Muscle layer of duodenum (tissue), 2 donors: ENCODE results near the gene NUP214.
A peak's percentile ranks its signal among the peaks of the same experiment; 100 is the strongest.
"Not testable (repeated sequence)": the region's sequence is repeated elsewhere in the genome, so short reads cannot be mapped to it uniquely, and the experiment has no call there.

Source experiments
- H3K27ac ChIP-seq: one replicate; pipeline ENCODE4 v1.7.0; 2013; ENCODE audit warnings: mild to moderate bottlenecking, low read length
- H3K27me3 ChIP-seq: one replicate; pipeline ENCODE4 v1.7.0; 2013; ENCODE audit warnings: low read depth, mild to moderate bottlenecking, control low read depth, low read length
- H3K36me3 ChIP-seq, 2 donors: one replicate each; pipeline ENCODE4 v1.7.0; 2013; ENCODE audit warnings: low read length in 2 of 2, control low read depth in 1 of 2, mild to moderate bottlenecking in 1 of 2; ENCODE audit not compliant: insufficient read depth in 2 of 2, control insufficient read depth in 1 of 2
- H3K4me1 ChIP-seq, 2 donors: one replicate each; pipeline ENCODE4 v1.7.0; 2013; ENCODE audit warnings: low read length in 2 of 2, mild to moderate bottlenecking in 2 of 2, control low read depth in 1 of 2, moderate library complexity in 1 of 2; ENCODE audit not compliant: insufficient read depth in 2 of 2, control insufficient read depth in 1 of 2
- H3K4me3 ChIP-seq, 2 donors: one replicate each; pipeline ENCODE4 v1.7.0; 2013; ENCODE audit warnings: low read length in 2 of 2, low read depth in 1 of 2, mild to moderate bottlenecking in 1 of 2
- H3K9me3 ChIP-seq, 2 donors: one replicate each; pipeline ENCODE4 v1.7.0; 2013; ENCODE audit warnings: low read length in 2 of 2, control low read depth in 1 of 2, mild to moderate bottlenecking in 1 of 2; ENCODE audit not compliant: control insufficient read depth in 1 of 2
- donor health status: healthy.

The NUP214 gene

DNA sequence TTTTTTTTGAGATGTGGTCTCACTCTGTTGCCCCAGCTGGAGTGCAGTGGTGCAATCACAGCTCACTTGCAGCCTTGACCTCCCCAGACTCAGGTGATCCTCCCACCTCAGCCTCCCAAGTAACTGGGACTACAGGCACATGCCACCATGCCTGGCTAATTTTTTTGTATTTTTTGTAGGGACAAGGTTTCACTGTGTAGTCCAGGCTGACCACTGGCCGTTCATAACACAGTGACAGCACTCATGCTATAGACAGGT is 145.6 kb downstream of the NUP214 start:
- H3K9me3 ChIP-seq, H3K27me3 ChIP-seq, H3K4me1 ChIP-seq, H3K4me3 ChIP-seq, H3K36me3 ChIP-seq, H3K27ac ChIP-seq: not testable (repeated sequence)

DNA sequence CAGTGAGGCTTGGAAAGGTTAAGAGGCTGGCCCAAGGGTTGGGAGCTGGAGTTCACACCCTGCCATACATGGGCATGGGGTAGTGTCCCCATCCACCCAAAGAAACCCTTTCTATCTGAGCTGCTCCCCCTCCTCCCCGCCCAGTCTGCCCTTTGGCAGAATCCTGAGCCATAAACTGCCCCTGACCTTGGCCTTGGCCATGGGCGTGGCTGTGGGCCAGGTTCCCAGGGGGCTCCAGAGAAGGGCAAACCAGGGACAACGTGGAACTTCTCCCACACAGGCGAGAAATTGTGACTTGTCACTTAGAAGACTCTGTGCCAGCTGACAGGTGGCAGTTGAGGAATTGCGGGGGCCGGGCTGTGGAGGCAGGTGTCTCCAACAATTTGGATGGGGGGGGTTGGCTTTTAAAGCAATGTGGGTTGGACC is 146.1 kb downstream of the NUP214 start:
- Histone ChIP-seq H3K9me3 (no peaks in the 10 kb centered on the region), H3K27me3 (no peaks in the 10 kb centered on the region), H3K4me1 (peaks cover 4 to 5% of the 10 kb centered on the region in 2 donors), H3K4me3 (no peak overlapping the region), H3K27ac (peak overlapping the region; percentile 31), H3K36me3 (no peaks in the 10 kb centered on the region)

DNA sequence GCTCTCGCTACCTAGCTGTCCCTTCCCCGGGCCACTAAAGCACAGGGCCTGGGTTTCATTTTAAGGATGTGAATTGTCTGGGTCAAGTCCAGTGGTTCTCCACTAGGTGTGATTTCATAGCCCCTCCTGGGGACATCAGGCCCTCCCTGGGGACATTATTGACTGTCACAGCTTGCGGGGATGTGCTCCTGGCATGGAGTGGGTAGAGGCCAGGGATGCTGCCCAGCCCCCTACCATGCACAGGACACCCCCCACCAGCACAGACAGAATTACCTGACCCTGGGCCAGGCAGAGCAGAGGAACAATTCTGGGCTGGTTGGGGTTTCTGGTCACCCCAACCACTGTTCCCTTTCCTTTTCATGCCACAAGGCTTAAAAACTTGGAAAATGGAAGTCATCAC is 146.8 kb downstream of the NUP214 start:
- H3K4me3 ChIP-seq, result no peak overlapping the region
- peak overlapping the region; percentile 31 for H3K27ac ChIP-seq
- H3K4me1 ChIP-seq, result peaks cover 5 to 7% of the 10 kb centered on the region in 2 donors

DNA sequence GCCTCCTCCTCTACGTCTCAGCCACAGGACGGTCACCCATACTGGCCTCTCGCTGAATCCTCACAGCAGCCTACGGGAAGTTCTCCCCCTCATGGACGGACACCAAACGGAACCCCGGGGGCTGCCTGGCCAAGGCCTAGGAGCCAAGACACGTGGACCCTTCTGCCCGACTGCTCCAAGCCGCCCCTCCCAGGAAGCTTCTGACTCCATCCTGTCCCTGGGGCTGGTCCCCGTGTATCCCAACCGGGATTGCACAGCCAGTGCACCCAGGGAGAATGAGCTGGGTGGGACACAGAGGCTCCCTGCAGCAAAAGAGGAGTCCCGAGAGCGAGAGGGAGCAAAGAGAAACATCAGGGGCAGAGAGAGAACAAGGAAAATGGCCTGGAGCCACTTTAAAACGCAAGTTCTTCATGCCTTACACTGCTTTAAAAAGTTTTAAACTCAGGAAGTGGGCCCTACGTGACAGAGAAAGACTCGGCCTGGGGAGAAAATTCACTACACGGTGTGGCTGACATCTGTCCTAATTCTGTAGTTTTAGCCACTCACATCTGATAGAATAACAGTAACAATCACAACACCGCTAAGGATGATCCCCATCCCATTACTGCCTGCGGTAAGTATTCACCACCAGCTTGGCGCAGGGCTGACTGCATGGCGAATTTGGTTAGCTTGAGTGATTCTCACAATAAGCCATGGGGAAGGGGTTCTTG is 147.9 kb downstream of the NUP214 start:
- Histone ChIP-seq H3K4me3 (peak overlapping the region in 1 of 2 donors; percentile 63), H3K36me3 (no peaks in the 10 kb centered on the region), H3K27me3 (no peaks in the 10 kb centered on the region), H3K9me3 (no peaks in the 10 kb centered on the region), H3K27ac (peak overlapping the region; percentile 93), H3K4me1 (peaks cover 5 to 13% of the 10 kb centered on the region in 2 donors)

More for the DNA sequence above, 146.8 kb downstream of the NUP214 start:
- no peaks in the 10 kb centered on the region for H3K9me3 ChIP-seq
- H3K36me3 ChIP-seq, result no peaks in the 10 kb centered on the region
- H3K27me3 ChIP-seq, result no peaks in the 10 kb centered on the region

DNA sequence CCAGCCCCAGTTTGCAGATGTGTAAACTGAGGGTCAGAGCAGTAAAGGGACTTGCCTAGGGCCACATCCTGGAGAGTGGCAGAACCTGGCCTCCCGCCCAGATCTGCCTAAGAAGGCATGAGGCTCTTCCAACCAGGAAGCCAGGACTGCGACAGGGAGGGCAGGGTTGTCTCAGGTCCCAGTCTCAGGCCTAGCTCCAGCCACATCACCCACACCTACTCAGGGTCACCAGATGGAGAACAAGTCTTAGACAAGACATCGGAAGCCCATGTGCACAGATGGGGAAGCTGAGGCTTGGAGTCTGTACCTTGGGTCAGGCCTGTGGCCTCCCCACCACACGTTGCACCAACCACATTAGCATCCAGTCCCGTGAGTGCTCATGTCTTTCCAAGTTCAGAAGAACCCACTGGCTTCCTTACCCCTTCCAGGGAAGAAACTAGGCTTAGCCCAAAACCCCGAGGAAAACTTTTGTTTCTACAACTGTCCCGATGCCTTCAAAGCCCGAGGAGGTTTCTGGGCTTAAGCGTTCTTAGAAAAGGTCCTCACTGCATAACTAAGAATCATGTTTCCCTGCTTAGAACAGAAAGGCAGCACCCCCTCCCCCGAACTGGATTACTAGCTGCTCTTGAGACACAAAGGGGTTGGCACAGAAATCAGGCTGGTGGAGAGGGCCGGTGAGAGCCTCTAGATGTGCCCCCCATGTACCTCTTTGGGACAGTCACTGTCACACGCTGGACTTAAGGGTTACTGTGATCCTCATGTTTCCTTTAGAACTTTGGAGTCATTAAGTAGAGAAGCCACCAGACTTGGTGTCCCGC is 148.7 kb downstream of the NUP214 start:
- no peaks in the 10 kb centered on the region for H3K27me3 ChIP-seq
- peak overlapping the region; percentile 93 for H3K27ac ChIP-seq
- H3K36me3 ChIP-seq, result no peaks in the 10 kb centered on the region
- peak overlapping the region; percentile 57 to 63 for H3K4me3 ChIP-seq
- H3K9me3 ChIP-seq, result no peaks in the 10 kb centered on the region
- H3K4me1 ChIP-seq, result peaks cover 5 to 14% of the 10 kb centered on the region in 2 donors

DNA sequence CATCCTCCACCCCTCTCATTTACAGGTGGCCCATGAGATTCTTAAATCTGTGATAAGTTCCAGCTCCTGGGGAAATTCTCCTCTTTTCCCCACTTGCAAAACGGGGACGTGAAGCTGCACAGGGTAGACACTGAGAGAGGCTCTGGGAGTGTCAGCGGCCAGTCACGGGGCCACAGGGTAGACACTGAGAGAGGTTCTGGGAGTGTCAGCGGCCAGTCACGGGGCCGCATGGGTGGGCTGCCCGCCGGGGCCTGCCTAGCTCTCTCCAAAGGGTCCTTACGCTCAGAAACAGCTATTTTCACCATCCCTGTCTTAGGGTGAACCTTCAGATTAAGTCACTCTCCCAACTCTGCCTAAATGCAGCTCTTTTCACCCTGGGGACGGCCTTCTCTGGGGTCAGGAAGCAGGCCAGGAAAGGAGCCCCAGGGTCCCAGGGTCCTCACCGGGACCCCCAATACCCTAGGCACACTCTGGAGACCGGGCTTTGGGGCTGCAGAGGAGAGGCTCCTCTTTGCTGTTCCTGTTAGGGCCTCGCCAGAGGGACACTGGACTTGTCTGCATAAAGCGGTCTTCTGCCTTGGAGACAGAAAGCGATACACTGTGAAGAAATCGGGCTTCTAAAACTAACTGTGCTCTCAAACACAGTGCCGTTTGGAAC is 149.4 kb downstream of the NUP214 start:
- Histone ChIP-seq H3K4me3 (peak overlapping the region; percentile 57 to 63), H3K9me3 (no peaks in the 10 kb centered on the region), H3K27ac (peak overlapping the region; percentile 93), H3K4me1 (peaks cover 5 to 14% of the 10 kb centered on the region in 2 donors), H3K27me3 (no peaks in the 10 kb centered on the region), H3K36me3 (no peaks in the 10 kb centered on the region)

DNA sequence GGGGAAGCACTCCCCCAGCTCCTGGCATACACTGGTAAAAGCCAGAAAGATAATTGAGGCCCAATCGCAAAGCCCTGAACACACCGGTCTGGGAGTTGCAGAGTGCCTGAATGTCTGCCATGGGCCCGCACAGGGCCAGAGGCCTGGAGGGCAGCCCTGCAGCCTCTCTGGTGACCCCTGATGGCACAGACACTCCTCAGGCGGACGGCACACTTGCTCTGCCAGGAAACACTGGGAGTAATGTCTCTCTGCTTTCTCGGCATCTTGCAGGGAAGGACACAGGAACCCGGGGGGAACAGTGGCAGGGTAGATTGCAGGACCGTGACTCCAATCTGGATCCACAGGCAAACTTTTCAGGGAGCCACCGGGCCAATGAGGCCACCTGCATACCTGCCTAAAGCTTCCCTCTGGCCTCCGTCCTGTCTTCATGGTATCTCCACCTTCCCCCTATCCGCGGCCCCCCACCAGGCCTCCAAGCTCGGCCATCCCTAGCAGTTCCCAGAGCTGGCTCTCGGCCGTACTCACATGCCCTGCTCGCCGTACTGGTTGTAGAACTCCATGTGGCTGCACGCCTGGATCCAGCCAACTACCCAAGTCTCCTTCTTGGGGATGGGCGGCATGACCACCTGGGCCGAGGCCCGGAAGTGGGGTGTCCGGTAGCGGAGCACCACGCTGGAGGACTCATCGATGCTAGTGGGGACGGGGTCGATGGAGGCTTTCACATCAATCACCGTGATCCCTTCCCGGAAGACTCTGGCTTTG is 150.1 kb downstream of the NUP214 start:
- Histone ChIP-seq H3K4me1 (peaks cover 5 to 14% of the 10 kb centered on the region in 2 donors), H3K27ac (peak overlapping the region; percentile 93), H3K4me3 (peak overlapping the region; percentile 57 to 63), H3K9me3 (no peaks in the 10 kb centered on the region), H3K36me3 (no peaks in the 10 kb centered on the region), H3K27me3 (peaks cover 3% of the 10 kb centered on the region)

DNA sequence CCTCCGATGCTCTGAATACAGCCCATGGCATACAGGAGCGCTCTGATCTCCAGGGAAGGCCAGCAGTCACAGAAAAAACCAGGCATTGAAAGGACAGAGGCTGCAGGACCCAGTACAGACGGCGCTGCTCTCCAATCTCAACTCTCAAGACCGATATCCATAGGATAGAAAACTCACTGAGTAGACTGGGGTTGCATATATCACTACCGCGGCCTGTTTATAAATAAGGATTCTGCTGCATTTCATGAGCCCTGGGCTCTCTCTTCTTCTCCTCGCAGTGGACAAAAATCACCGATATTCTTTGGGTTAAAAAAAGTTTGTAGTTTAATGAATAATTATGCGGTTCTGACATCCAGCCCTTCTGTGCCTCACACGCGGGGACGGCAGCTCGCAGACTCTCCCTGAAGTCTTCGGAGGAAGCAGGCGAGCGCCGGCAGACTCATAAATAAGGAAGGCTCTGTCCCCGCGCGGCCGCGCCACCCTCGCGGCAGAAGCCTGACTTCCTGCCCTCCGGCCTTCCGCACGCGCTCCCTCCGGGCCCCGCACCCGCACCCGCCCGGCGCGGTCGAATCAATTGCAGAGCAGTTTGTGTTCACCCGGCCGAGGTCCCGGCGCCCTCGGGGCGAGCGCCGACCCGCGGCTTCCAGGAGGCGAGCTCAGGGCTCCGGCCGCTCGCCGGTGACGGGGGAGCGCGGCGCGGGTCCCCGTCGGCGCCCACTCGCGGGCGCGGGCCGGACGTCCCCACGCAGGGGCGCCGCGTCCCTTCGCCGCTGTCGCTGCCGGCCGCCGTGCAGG is 150.9 kb downstream of the NUP214 start, which contains the start of gene FAM78A:
TSS of gene FAM78A (minus strand) at position 417 of the 795 bp plus-strand sequence. CDS start at position 86, 331 bp downstream.
- peaks cover 4 to 14% of the 10 kb centered on the region in 2 donors for H3K4me1 ChIP-seq
- peak within 1 kb of the TSS; percentile 93 for H3K27ac ChIP-seq
- peaks cover 9% of the 10 kb centered on the region for H3K27me3 ChIP-seq

DNA sequence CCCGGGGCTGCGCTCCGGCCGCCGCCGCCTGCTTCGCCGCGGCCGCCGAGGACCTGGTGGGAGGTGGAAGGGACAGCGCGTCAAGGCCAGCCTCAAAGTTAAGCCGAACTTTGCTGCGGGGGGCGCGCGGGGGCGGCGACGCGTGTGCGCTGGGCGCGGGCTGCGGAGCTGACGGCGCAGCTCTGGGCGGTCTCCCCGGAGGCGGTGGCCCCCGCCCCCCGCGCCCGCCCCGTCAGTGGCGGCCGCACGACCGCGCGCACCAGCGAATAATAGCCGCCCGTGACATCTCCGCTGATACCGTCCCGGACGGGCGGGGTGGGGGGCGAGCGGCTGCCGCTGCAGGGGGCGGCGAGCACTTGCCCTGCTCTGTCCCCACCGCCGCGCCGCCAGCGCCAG is 151.5 kb downstream of the NUP214 start:
- H3K4me1 ChIP-seq, result peaks cover 0 to 10% of the 10 kb centered on the region in 2 donors
- no peaks in the 10 kb centered on the region for H3K9me3 ChIP-seq
- H3K4me3 ChIP-seq, result peak overlapping the region in 1 of 2 donors; percentile 72
- no peak overlapping the region for H3K27ac ChIP-seq
- no peaks in the 10 kb centered on the region for H3K36me3 ChIP-seq
- H3K27me3 ChIP-seq, result peaks cover 12% of the 10 kb centered on the region

More for the DNA sequence above, 150.9 kb downstream of the NUP214 start, which contains the start of gene FAM78A:
- H3K36me3 ChIP-seq, result no peaks in the 10 kb centered on the region
- H3K9me3 ChIP-seq, result no peaks in the 10 kb centered on the region
- H3K4me3 ChIP-seq, result peak within 1 kb of the TSS; percentile 63 to 72

DNA sequence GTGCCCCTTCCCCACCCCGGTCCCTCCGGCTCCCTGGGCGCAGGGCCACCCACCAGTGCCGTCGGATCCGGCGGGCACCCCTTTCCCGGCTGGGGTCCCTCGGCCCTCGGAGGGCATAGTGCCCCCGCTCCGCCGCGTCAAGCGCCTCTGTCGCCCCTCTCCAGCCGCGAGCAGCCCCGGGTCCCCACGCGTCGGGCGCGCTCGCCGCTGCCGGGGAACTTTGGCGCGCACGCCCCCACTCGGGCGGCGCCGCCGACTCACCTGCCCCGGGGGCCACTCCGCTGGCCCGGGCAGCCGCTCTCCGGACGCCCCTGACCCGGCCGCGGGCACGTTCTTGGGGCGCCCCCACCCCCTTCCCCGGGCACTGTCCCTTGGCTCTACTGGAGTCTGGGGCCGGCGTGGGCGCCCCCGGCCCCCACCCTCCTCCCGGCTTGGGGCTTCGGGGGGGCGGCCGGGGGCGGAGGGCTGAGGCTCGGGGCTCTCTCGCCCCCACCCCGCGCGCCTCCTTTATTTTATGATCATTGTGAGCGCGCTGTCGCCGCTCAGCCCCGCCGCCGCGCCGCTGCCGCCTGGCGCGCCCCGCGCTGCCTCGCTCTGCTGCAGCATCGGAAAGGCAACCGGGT is 152.0 kb downstream of the NUP214 start:
- H3K4me1 ChIP-seq, result peaks cover 0 to 10% of the 10 kb centered on the region in 2 donors
- peaks cover 17% of the 10 kb centered on the region for H3K27me3 ChIP-seq
- no peaks in the 10 kb centered on the region for H3K9me3 ChIP-seq
- H3K4me3 ChIP-seq, result peak overlapping the region in 1 of 2 donors; percentile 72
- no peaks in the 10 kb centered on the region for H3K36me3 ChIP-seq
- no peak overlapping the region for H3K27ac ChIP-seq
